IMR-90 (cell line): ENCODE measurements around the gene MORC2. TPM values are rescaled to one million over a fixed set of nuclear protein-coding genes. Genes with fewer than 3 reads are reported as not detected.

Source experiments
- ATAC-seq: fragments of 200-7000 bp; cut with Tn5 transposase; 2 replicates; pipeline ENCODE4 v1.9.1; 2020; ENCODE audit warnings: low read depth, mild to moderate bottlenecking, moderate library complexity
- BruUV-seq: library from RNA; stranded (reverse); fragments of 400-500 nt; replicated peaks from 2 replicates; lab custom pipeline; 2021; lab: Mats Ljungman, UMichigan
- CTCF ChIA-PET: fragments of 300-600 bp; formaldehyde crosslinking; extraction: SDS; loops from one replicate; lab custom pipeline; 2021; ENCODE audit warnings: antibody characterized with exemption; lab: Yijun Ruan, JAX
- POLR2A ChIA-PET: fragments of 300-600 bp; sonication (Branson Sonifier 250); formaldehyde crosslinking; loops from one replicate; lab custom pipeline; 2022; ENCODE audit warnings: antibody characterized with exemption; ENCODE audit not compliant: unreplicated experiment; lab: Charles Lee
- DNase-seq: peaks from one replicate; pipeline ENCODE4 v3.0.0; 2013
- H2AFZ ChIP-seq: replicated peaks from 2 replicates; pipeline ENCODE3; 2013; ENCODE audit warnings: low read length, mild to moderate bottlenecking; ENCODE audit not compliant: poor library complexity
- H2AK5ac ChIP-seq: 2 replicates; pipeline ENCODE4 v1.6.1; 2013; ENCODE audit warnings: low read depth, low read length, inconsistent platforms
- H2AK9ac ChIP-seq: replicated peaks from 2 replicates; pipeline ENCODE3; 2013; ENCODE audit warnings: mild to moderate bottlenecking, low read depth, low read length, moderate library complexity; ENCODE audit not compliant: poor library complexity
- H2BK120ac ChIP-seq: 2 replicates; pipeline ENCODE4 v1.6.1; 2013; ENCODE audit warnings: low read depth, low read length, inconsistent platforms
- H2BK15ac ChIP-seq: 3 replicates; pipeline ENCODE4 v1.6.1; 2013; ENCODE audit warnings: low read depth, low read length, inconsistent platforms
- H2BK20ac ChIP-seq: 2 replicates; pipeline ENCODE4 v1.6.1; 2013; ENCODE audit warnings: low read depth, mild to moderate bottlenecking, inconsistent platforms, low read length, moderate library complexity
- H2BK5ac ChIP-seq: 2 replicates; pipeline ENCODE4 v1.6.1; 2013; ENCODE audit warnings: mild to moderate bottlenecking, low read depth, low read length, inconsistent platforms; ENCODE audit not compliant: poor library complexity, severe bottlenecking
- H3K14ac ChIP-seq: replicated peaks from 2 replicates; pipeline ENCODE4 v1.6.1; 2013; ENCODE audit warnings: low read depth, low read length, inconsistent platforms
- H3K18ac ChIP-seq: 2 replicates; pipeline ENCODE4 v1.6.1; 2013; ENCODE audit warnings: low read depth, low read length, control low read depth
- H3K23ac ChIP-seq: 2 replicates; pipeline ENCODE4 v1.6.1; 2013; ENCODE audit warnings: low read depth, low read length, inconsistent platforms
- H3K27ac ChIP-seq: 2 replicates; pipeline ENCODE4 v1.5.1; 2013; ENCODE audit warnings: mild to moderate bottlenecking, control low read depth, low read length; ENCODE audit not compliant: insufficient read depth
- H3K27me3 ChIP-seq: 2 replicates; pipeline ENCODE4 v1.6.1; 2013; ENCODE audit warnings: low read length; ENCODE audit not compliant: control insufficient read depth, insufficient read depth
- H3K36me3 ChIP-seq: 2 replicates; pipeline ENCODE4 v1.6.1; 2013; ENCODE audit warnings: low read length, mixed read lengths; ENCODE audit not compliant: control insufficient read depth, insufficient read depth
- H3K4ac ChIP-seq: 2 replicates; pipeline ENCODE4 v1.6.1; 2013; ENCODE audit warnings: low read depth, low read length, inconsistent platforms
- H3K4me1 ChIP-seq: 2 replicates; pipeline ENCODE4 v1.6.1; 2013; ENCODE audit warnings: low read length, mixed read lengths; ENCODE audit not compliant: control insufficient read depth, insufficient read depth
- H3K4me2 ChIP-seq: 2 replicates; pipeline ENCODE4 v1.6.1; 2013; ENCODE audit warnings: low read depth, mild to moderate bottlenecking, control low read depth, low read length, moderate library complexity
- H3K4me3 ChIP-seq: 2 replicates; pipeline ENCODE4 v1.5.1; 2013; ENCODE audit warnings: low read depth, mild to moderate bottlenecking, control low read depth, low read length, moderate library complexity; ENCODE audit not compliant: insufficient read depth
- H3K56ac ChIP-seq: 2 replicates; pipeline ENCODE4 v1.6.1; 2013; ENCODE audit warnings: low read length, inconsistent platforms; ENCODE audit not compliant: insufficient read depth; ENCODE audit errors: extremely low read depth
- H3K79me1 ChIP-seq, 2 experiments: 2 replicates each; pipeline ENCODE4 v1.6.1; 2013; ENCODE audit warnings: low read length in 2 of 2, inconsistent platforms in 1 of 2, low read depth in 1 of 2
- H3K9ac ChIP-seq: 2 replicates; pipeline ENCODE4 v1.6.1; 2013; ENCODE audit warnings: low read depth, low read length, control low read depth
- H3K9me1 ChIP-seq: 2 replicates; pipeline ENCODE4 v1.6.1; 2013; ENCODE audit warnings: low read length, inconsistent platforms; ENCODE audit not compliant: insufficient read depth
- H3K9me3 ChIP-seq: 2 replicates; pipeline ENCODE4 v1.6.1; 2013; ENCODE audit warnings: low read length; ENCODE audit not compliant: control insufficient read depth, insufficient read depth
- H4K20me1 ChIP-seq: 2 replicates; pipeline ENCODE4 v1.6.1; 2013; ENCODE audit warnings: low read length, inconsistent platforms; ENCODE audit not compliant: insufficient read depth
- H4K5ac ChIP-seq: 2 replicates; pipeline ENCODE4 v1.6.1; 2013; ENCODE audit warnings: mild to moderate bottlenecking, low read depth, low read length, control low read depth
- H4K8ac ChIP-seq, 2 experiments: 2 replicates each; pipeline ENCODE4 v1.6.1; 2013; ENCODE audit warnings: low read depth in 2 of 2, low read length in 2 of 2, control low read depth in 1 of 2, inconsistent platforms in 1 of 2
- H4K91ac ChIP-seq: 2 replicates; pipeline ENCODE4 v1.6.1; 2013; ENCODE audit warnings: low read depth, low read length, inconsistent platforms; ENCODE audit not compliant: insufficient read depth
- CEBPB ChIP-seq: IDR thresholded peaks from 2 replicates; pipeline ENCODE4 v1.6.1; 2012; ENCODE audit warnings: low read depth, low read length, improper control_type of control experiment
- CHD1 ChIP-seq: IDR thresholded peaks from 2 replicates; pipeline ENCODE4 v1.6.1; 2012; ENCODE audit warnings: low read depth, low read length, improper control_type of control experiment
- ELK1 ChIP-seq: fragments of 150-350 bp; IDR thresholded peaks from 2 replicates; pipeline ENCODE4 v1.6.1; 2016; ENCODE audit warnings: low read depth, mild to moderate bottlenecking, low read length, moderate library complexity, borderline replicate concordance
- MXI1 ChIP-seq: IDR thresholded peaks from 2 replicates; pipeline ENCODE4 v1.6.1; 2012; ENCODE audit warnings: low read depth, mild to moderate bottlenecking, low read length, moderate library complexity, borderline replicate concordance
- POLR2A ChIP-seq: IDR thresholded peaks from 2 replicates; pipeline ENCODE4 v1.6.1; 2012; ENCODE audit warnings: mild to moderate bottlenecking, low read depth, low read length
- RCOR1 ChIP-seq: IDR thresholded peaks from 2 replicates; pipeline ENCODE4 v1.6.1; 2012; ENCODE audit warnings: mild to moderate bottlenecking, low read length, improper control_type of control experiment; ENCODE audit not compliant: insufficient replicate concordance
- USF2 ChIP-seq: fragments of 150-350 bp; IDR thresholded peaks from 2 replicates; pipeline ENCODE4 v1.6.1; 2017; ENCODE audit warnings: mild to moderate bottlenecking, antibody characterized with exemption, low read length, low read depth
- WGBS, 2 experiments: methylation state at CpG; one replicate each; pipeline versions ENCODE4 v1.1.5 to v1.1.7; 2013; ENCODE audit warnings: missing lambda C conversion rate in 2 of 2; ENCODE audit not compliant: insufficient read length in 1 of 2; ENCODE audit errors: extremely low coverage in 2 of 2; 5-methylcytosine and 5-hydroxymethylcytosine counted together
- dilution Hi-C: fragments of 300-500 bp; cut with HindIII; formaldehyde crosslinking; loops from one replicate; pipeline ENCODE4 v1.14.3; 2018; ENCODE audit warnings: low sequenced_read_pairs; ENCODE audit not compliant: unreplicated experiment
- in situ Hi-C: fragments of 300-500 bp; cut with MboI; formaldehyde crosslinking; loops from 3 replicates; pipeline ENCODE4 v1.14.3; 2019; ENCODE audit warnings: low sequenced_read_pairs, inconsistent platforms, mixed read lengths
- intact Hi-C: fragments of 100-400 bp; cut with micrococcal nuclease; formaldehyde crosslinking; loops from 2 replicates; pipeline ENCODE4 v1.10.0; 2022
- polyA plus RNA-seq, 3 experiments: library from polyadenylated mRNA; depleted of rRNA; stranded (reverse); fragments of >200 nt; gene quantifications; 2 replicates each; pipeline ENCODE4 v1.2.3, GENCODE V29; 2012; ENCODE audit warnings: low replicate concordance in 1 of 3
- total RNA-seq: library from RNA; depleted of rRNA; stranded (reverse); fragments of >200 nt; gene quantifications from 2 replicates; pipeline ENCODE4 v1.2.3, GENCODE V29; 2012

Gene MORC2
- total and polyA plus RNA-seq, 2 of the 4 experiments (the other 2 are of a cell fraction) = 15.8 to 24.7 TPM

GRCh38 chr22:30902496-30903357, 65.8 kb downstream of the MORC2 start:
- Histone ChIP-seq H2AK5ac (no peak overlapping the region), H3K9me3 (peaks cover 4% of the 10 kb centered on the region), H2BK20ac (no peak overlapping the region), H3K18ac (no peak overlapping the region), H3K4me2 (no peak overlapping the region), H4K20me1 (no peaks in the 10 kb centered on the region), H2BK120ac (no peak overlapping the region), H3K9me1 (no peaks in the 10 kb centered on the region), H4K5ac (no peak overlapping the region), H3K4me1 (no peaks in the 10 kb centered on the region), H3K27ac (no peak overlapping the region), H3K9ac (no peak overlapping the region), H3K4me3 (no peak overlapping the region), H3K36me3 (no peaks in the 10 kb centered on the region), H4K8ac (no peak overlapping the region), H4K91ac (no peak overlapping the region), H3K27me3 (no peaks in the 10 kb centered on the region), H3K14ac (no peak overlapping the region), H3K23ac (no peak overlapping the region), H2AFZ (no peak overlapping the region), H2BK15ac (no peak overlapping the region), H3K56ac (no peak overlapping the region), H3K79me1 (no peaks in the 10 kb centered on the region), H2BK5ac (no peak overlapping the region), H2AK9ac (no peak overlapping the region), H3K4ac (no peak overlapping the region)
- DNase-seq = no peak
- no TSS peak for BruUV-seq
- ChIA-PET POLR2A (no interaction called here), CTCF (interaction anchor here (0.6 kb wide), 1 partner anchor 17 kb away, joined by 10 read pairs; no protein-coding TSS in a partner anchor)
- no peak for TF ChIP-seq CEBPB
- no peak for TF ChIP-seq USF2
- no peak for TF ChIP-seq POLR2A
- no peak for TF ChIP-seq ELK1
- no peak for TF ChIP-seq RCOR1
- TF ChIP-seq MXI1 = no peak
- no peak for TF ChIP-seq CHD1
- dilution Hi-C loops (no loop called here), in situ Hi-C loops (loop anchor here (10.0 kb wide), 2 partner anchors 118 to 288 kb away; no protein-coding TSS in a partner anchor), intact Hi-C loops (no loop called here)
- 81% methylated on average over 5 of the region's 16 CpGs; no CpG with 5 or more reads in 1 of the 2 experiments for WGBS, 2 experiments
- ATAC-seq = no peak
